ENCODE results near the gene MRPL2.

- TF ChIP-seq CTCF (IDR thresholded peaks at IDR 0.05) (no peak), EP300 (IDR thresholded peaks at IDR 0.05) (no peak), POLR2A (IDR thresholded peaks at IDR 0.05) (no peak), POLR2AphosphoS5 (IDR thresholded peaks at IDR 0.05) (no peak)
Measured at GRCh38 chr6:43026365-43026764, 32.9 kb downstream of the MRPL2 start.
